HepG2 (cell line): ENCODE results near the gene SPOP. TPM values are rescaled to one million over a fixed set of nuclear protein-coding genes. Genes with fewer than 3 reads are reported as not detected.

Experiments
- ASH2L ChIP-seq: fragments of 300-600, 200-600 bp; sonication (generic); IDR thresholded peaks from 2 replicates; pipeline ENCODE4 v1.7.0; 2017; ENCODE audit warnings: low read depth, mild to moderate bottlenecking, moderate library complexity, mixed read lengths, low read length; ENCODE audit not compliant: insufficient read length
- GABPB1 ChIP-seq: IDR thresholded peaks from 2 replicates; pipeline ENCODE4 v1.6.1; 2016; ENCODE audit warnings: mild to moderate bottlenecking, missing genetic modification reagents, moderate library complexity, missing compliant biosample characterization
- GLI4 ChIP-seq: sonication (generic); formaldehyde crosslinking; IDR thresholded peaks from 2 replicates; pipeline ENCODE4 v1.5.1; 2020; ENCODE audit warnings: missing genetic modification reagents, mild to moderate bottlenecking, moderate library complexity, borderline replicate concordance
- ISX ChIP-seq: sonication (generic); formaldehyde crosslinking; conservative IDR thresholded peaks from 2 replicates; pipeline ENCODE4 v1.5.0; 2020; ENCODE audit warnings: missing genetic modification reagents
- KDM3A ChIP-seq: IDR thresholded peaks from 2 replicates; pipeline ENCODE4 v1.6.1; 2018; ENCODE audit warnings: low read depth, missing compliant biosample characterization
- NR0B2 ChIP-seq: sonication (generic); formaldehyde crosslinking; IDR thresholded peaks from 2 replicates; pipeline ENCODE4 v1.4.0; 2020; ENCODE audit warnings: mild to moderate bottlenecking, missing genetic modification reagents
- RXRA ChIP-seq: sonication (generic); formaldehyde crosslinking; IDR thresholded peaks from 2 replicates; pipeline ENCODE4 v1.5.1; 2020; ENCODE audit warnings: missing genetic modification reagents
- SMARCE1 ChIP-seq: fragments of 450-650 bp; IDR thresholded peaks from 2 replicates; pipeline ENCODE4 v1.6.1; 2017; ENCODE audit warnings: borderline replicate concordance
- SP4 ChIP-seq: sonication (generic); formaldehyde crosslinking; IDR thresholded peaks from 2 replicates; pipeline ENCODE4 v1.8.1; 2023; ENCODE audit warnings: mild to moderate bottlenecking, missing genetic modification reagents
- SRY ChIP-seq: sonication (generic); formaldehyde crosslinking; IDR thresholded peaks from 2 replicates; pipeline ENCODE4 v1.8.0; 2022; ENCODE audit warnings: mild to moderate bottlenecking, missing genetic modification reagents
- TBX2 ChIP-seq: sonication (generic); formaldehyde crosslinking; IDR thresholded peaks from 2 replicates; pipeline ENCODE4 v1.5.0; 2020; ENCODE audit warnings: missing genetic modification reagents, mild to moderate bottlenecking, borderline replicate concordance
- UBTF ChIP-seq: sonication (generic); formaldehyde crosslinking; IDR thresholded peaks from 2 replicates; pipeline ENCODE4 v1.4.0; 2020; ENCODE audit warnings: mild to moderate bottlenecking, missing genetic modification reagents
- ZBTB37 ChIP-seq: sonication (generic); formaldehyde crosslinking; IDR thresholded peaks from 2 replicates; pipeline ENCODE4 v1.4.0; 2020; ENCODE audit warnings: mild to moderate bottlenecking, missing genetic modification reagents
- ZKSCAN5 ChIP-seq: sonication (generic); formaldehyde crosslinking; IDR thresholded peaks from 2 replicates; pipeline ENCODE4 v1.5.1; 2020; ENCODE audit warnings: mild to moderate bottlenecking, missing genetic modification reagents
- ZNF205 ChIP-seq: IDR thresholded peaks from 2 replicates; pipeline ENCODE4 v1.6.1; 2018; ENCODE audit warnings: missing biosample characterization, missing genetic modification reagents
- ZNF280B ChIP-seq: sonication (generic); formaldehyde crosslinking; IDR thresholded peaks from 2 replicates; pipeline ENCODE4 v1.5.0; 2020; ENCODE audit warnings: missing genetic modification reagents, mild to moderate bottlenecking, borderline replicate concordance
- ZNF354B ChIP-seq: sonication (generic); formaldehyde crosslinking; IDR thresholded peaks from 2 replicates; pipeline ENCODE4 v1.8.0; 2022; ENCODE audit warnings: mild to moderate bottlenecking, missing genetic modification reagents
- ZNF546 ChIP-seq: sonication (generic); formaldehyde crosslinking; conservative IDR thresholded peaks from 2 replicates; pipeline ENCODE4 v1.8.1; 2023; ENCODE audit warnings: mild to moderate bottlenecking, missing genetic modification reagents
- ZNF564 ChIP-seq: sonication (generic); formaldehyde crosslinking; IDR thresholded peaks from 2 replicates; pipeline ENCODE4 v1.8.1; 2023; ENCODE audit warnings: mild to moderate bottlenecking, missing genetic modification reagents
- ZNF572 ChIP-seq: sonication (generic); formaldehyde crosslinking; IDR thresholded peaks from 2 replicates; pipeline ENCODE4 v1.5.1; 2020; ENCODE audit warnings: mild to moderate bottlenecking, missing genetic modification reagents
- ZNF644 ChIP-seq: IDR thresholded peaks from 2 replicates; pipeline ENCODE4 v1.6.1; 2016; ENCODE audit warnings: low read depth
- ZNF652 ChIP-seq: IDR thresholded peaks from 2 replicates; pipeline ENCODE4 v1.6.1; 2016; ENCODE audit warnings: low read depth, borderline replicate concordance
- ZNF703 ChIP-seq: sonication (generic); formaldehyde crosslinking; IDR thresholded peaks from 2 replicates; pipeline ENCODE4 v1.5.1; 2020; ENCODE audit warnings: missing genetic modification reagents, mild to moderate bottlenecking, moderate library complexity, borderline replicate concordance
- ZNF782 ChIP-seq: sonication (generic); formaldehyde crosslinking; IDR thresholded peaks from 2 replicates; pipeline ENCODE4 v1.4.0; 2020; ENCODE audit warnings: missing genetic modification reagents, mild to moderate bottlenecking, borderline replicate concordance
- ZZZ3 ChIP-seq: sonication (generic); formaldehyde crosslinking; IDR thresholded peaks from 2 replicates; pipeline ENCODE4 v1.4.0; 2020; ENCODE audit warnings: missing genetic modification reagents, mild to moderate bottlenecking, borderline replicate concordance
- polyA plus RNA-seq, 8 experiments: library from polyadenylated mRNA; depleted of rRNA in 3 of 8; stranded (reverse) in 7 of 8; unstranded in 1 of 8; fragments of >200 nt; fragmentation: Illumina TruSeq in 4 of 8; extraction: Trizol in 4 of 8; gene quantifications; 2 replicates each; pipeline versions ENCODE4 v1.2.1 to v1.2.3, GENCODE V29; 2011 to 2016; ENCODE audit warnings: low read depth in 4 of 8, missing spikeins in 1 of 8, mixed read lengths in 1 of 8; ENCODE audit not compliant: insufficient read depth in 1 of 8
- total RNA-seq, 5 experiments: library from RNA; depleted of rRNA; stranded (reverse); fragments of >200 nt; fragmentation: Illumina TruSeq; extraction: Trizol; gene quantifications; 2 replicates each; pipeline ENCODE4 v1.2.3, GENCODE V29; 2016; ENCODE audit warnings: low read depth in 1 of 5

The SPOP gene
- total and polyA plus RNA-seq, 2 of the 13 experiments (the other 11 are each of a cell fraction or from before 2014, with no cell fraction given): 52.8 to 60.8 TPM

GRCh38 chr17:49574945-49575678, 102.8 kb downstream of the SPOP start (continued):
- 0 out of 2 replicates have a peak, but pooled peaks have one; percentile 27 for TF ChIP-seq ZNF205 (CRISPR knock-in tag)
- TF ChIP-seq GABPB1: peak; percentile 31; the same call in 1 of the 2 replicates
- TF ChIP-seq ISX (CRISPR knock-in tag): no peak
- TF ChIP-seq RXRA (CRISPR knock-in tag): 0 out of 2 replicates have a peak, but pooled peaks have one; percentile 12
- no peak for TF ChIP-seq ZKSCAN5 (CRISPR knock-in tag)
- no peak for TF ChIP-seq SP4 (CRISPR knock-in tag)
- no peak for TF ChIP-seq GLI4
- 0 out of 2 replicates have a peak, but pooled peaks have one; percentile 46 for TF ChIP-seq ZNF572 (CRISPR knock-in tag)
- TF ChIP-seq ZNF280B (CRISPR knock-in tag): no peak; the same call in 1 of the 2 replicates
- no peak for TF ChIP-seq ZZZ3 (CRISPR knock-in tag)
- TF ChIP-seq SMARCE1: no peak
- no peak for TF ChIP-seq ZNF703 (CRISPR knock-in tag)
- TF ChIP-seq TBX2 (CRISPR knock-in tag): 0 out of 2 replicates have a peak, but pooled peaks have one; percentile 30
- no peak for TF ChIP-seq ZNF546
- TF ChIP-seq ASH2L: peak; percentile 12
- TF ChIP-seq NR0B2 (CRISPR knock-in tag): 0 out of 2 replicates have a peak, but pooled peaks have one; percentile 33
- TF ChIP-seq ZBTB37 (CRISPR knock-in tag): no peak
- no peak for TF ChIP-seq ZNF644 (CRISPR knock-in tag)
- peak; percentile 95 for TF ChIP-seq ZNF652 (CRISPR knock-in tag)
- 0 out of 2 replicates have a peak, but pooled peaks have one; percentile 17 for TF ChIP-seq UBTF
- 0 out of 2 replicates have a peak, but pooled peaks have one; percentile 25 for TF ChIP-seq KDM3A (CRISPR knock-in tag)
- no peak for TF ChIP-seq ZNF782 (CRISPR knock-in tag)
- no peak for TF ChIP-seq ZNF564 (CRISPR knock-in tag)
- no peak for TF ChIP-seq SRY (CRISPR knock-in tag)
- TF ChIP-seq ZNF354B: no peak
